ENCODE results near the gene BCOR. TPM values are rescaled to one million over a fixed set of nuclear protein-coding genes. Genes with fewer than 3 reads are reported as not detected.

Gene BCOR
- total RNA-seq, 4 donors from 2014 or later: 19.8 to 32.2 (median 26.0) TPM

DNA sequence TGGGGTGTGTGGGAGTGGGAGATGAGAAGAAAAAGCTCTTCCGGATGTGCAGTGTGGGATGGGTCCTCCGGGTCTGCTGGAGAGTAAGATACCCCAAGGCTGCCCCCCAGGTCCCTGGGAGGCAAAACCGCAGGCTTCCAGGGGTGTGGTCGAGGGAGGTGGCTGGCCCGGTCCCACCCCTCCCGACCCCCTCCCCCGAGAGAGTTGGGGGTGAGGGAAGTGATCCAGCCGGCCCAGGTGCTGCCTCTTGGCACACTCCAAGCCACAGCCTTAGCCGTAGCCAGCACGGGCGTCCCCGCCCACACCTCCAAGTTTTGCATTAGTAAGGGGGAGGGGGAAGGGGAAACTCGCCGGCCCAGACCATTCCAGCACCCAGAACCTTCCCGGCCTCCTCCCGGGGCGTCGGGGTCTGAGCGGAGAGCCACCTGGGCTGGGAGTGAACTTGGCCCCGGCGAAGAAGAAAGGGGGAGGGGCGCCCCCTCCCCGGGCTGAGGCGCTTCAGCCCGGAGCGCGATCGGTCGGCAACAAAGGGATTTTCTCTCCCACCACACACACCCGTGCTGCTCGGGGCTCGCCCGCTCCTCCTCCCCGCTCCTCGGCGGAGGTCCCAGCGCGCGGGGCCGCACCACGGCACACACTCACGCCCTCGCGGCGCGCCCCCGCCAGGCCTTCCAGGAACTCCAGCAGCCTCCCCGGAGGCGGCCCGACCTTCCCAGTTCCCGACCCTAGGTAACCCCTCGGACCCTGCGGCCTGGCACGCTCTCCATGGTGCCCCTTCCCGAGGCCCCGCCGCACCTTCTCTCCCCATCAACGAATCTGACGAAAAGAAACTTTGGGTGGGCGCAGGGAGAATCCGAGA, 14.4 kb downstream of the BCOR start:
- no peaks in the 10 kb centered on the region for H3K9me3 ChIP-seq
- no peaks in the 10 kb centered on the region for H3K36me3 ChIP-seq
- DNase-seq: peak in 2 of 3 donors; percentile 38 to 58
- TF ChIP-seq, protein P1, sequence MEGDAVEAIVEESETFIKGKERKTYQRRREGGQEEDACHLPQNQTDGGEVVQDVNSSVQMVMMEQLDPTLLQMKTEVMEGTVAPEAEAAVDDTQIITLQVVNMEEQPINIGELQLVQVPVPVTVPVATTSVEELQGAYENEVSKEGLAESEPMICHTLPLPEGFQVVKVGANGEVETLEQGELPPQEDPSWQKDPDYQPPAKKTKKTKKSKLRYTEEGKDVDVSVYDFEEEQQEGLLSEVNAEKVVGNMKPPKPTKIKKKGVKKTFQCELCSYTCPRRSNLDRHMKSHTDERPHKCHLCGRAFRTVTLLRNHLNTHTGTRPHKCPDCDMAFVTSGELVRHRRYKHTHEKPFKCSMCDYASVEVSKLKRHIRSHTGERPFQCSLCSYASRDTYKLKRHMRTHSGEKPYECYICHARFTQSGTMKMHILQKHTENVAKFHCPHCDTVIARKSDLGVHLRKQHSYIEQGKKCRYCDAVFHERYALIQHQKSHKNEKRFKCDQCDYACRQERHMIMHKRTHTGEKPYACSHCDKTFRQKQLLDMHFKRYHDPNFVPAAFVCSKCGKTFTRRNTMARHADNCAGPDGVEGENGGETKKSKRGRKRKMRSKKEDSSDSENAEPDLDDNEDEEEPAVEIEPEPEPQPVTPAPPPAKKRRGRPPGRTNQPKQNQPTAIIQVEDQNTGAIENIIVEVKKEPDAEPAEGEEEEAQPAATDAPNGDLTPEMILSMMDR (IDR thresholded peaks at IDR 0.05): no peak
- TF ChIP-seq POLR2A (IDR thresholded peaks at IDR 0.05): no peak
- H3K27ac ChIP-seq: peak overlapping the region in 2 of 4 donors; percentile 19 to 57
- no peaks in the 10 kb centered on the region for H3K27me3 ChIP-seq
- H3K4me3 ChIP-seq: peak overlapping the region; percentile 30 to 47 (median 44)
- peaks cover 0 to 45% (median 5%) of the 10 kb centered on the region in 4 donors for H3K4me1 ChIP-seq

DNA sequence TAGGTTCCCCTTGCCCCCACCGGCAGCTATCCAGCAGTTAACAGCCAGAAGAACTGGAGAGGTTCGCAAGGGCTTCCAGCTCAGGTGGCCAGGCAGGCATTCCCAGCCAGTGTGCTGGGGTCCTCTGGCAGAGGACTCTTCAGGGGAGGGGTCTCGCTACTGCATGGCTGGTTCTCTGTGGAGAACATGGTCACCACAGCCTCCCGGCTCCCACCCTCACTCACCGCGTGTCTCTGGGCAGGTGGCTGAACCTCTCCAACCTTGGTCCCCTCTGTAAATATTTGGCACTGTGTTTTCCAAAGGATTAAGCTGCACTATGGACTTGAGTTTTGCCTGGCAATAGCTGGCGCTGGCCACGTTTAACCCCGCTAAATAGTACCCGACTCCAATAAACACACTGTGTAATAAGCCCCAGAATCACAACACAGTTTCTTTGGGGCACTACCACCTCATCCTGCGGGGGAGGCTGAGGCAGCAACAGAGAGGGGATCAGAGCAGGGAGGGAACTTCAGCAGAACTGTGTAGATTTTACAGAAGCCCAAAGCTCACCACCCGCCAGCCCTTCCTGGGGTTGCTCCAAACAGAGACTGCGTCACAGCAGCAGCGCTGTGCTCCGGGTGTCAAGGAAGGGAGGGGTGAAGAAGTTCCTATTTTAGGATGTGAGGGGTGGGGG, 15.2 kb downstream of the BCOR start:
- Histone ChIP-seq H3K4me1 (peaks cover 0 to 40% (median 5%) of the 10 kb centered on the region in 4 donors), H3K27me3 (no peaks in the 10 kb centered on the region), H3K4me3 (peak overlapping the region in 2 of 4 donors; percentile 44 to 47), H3K36me3 (no peaks in the 10 kb centered on the region), H3K27ac (peak overlapping the region in 1 of 4 donors; percentile 57), H3K9me3 (no peaks in the 10 kb centered on the region)
- TF ChIP-seq POLR2A (IDR thresholded peaks at IDR 0.05): no peak
- TF ChIP-seq, protein P1 (IDR thresholded peaks at IDR 0.05): no peak
- DNase-seq: no peak

DNA sequence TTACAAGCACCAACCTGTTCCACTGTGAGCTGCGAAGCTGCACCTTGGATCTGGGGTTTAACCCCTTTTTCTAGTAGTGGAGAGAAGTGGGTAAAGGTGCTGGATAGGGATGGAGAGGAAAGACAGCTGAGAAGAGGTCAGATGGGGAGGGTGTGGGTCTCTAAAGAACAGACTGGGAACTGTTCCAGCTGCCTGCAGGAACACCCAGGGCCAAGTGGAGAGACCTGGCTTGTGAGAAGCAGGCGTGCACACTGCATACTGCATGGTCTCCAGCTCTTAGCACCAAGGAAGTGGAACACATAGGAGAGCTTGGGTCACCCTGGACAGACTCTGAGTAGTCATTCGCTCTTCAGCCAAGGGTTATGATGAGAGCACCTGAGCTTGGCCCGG, 16.1 kb downstream of the BCOR start:
- TF ChIP-seq POLR2A (IDR thresholded peaks at IDR 0.05): no peak
- TF ChIP-seq, protein P1 (IDR thresholded peaks at IDR 0.05): no peak
- Histone ChIP-seq H3K4me3 (no peak overlapping the region), H3K9me3 (no peaks in the 10 kb centered on the region), H3K27me3 (no peaks in the 10 kb centered on the region), H3K4me1 (peaks cover 0 to 40% (median 5%) of the 10 kb centered on the region in 4 donors), H3K27ac (no peak overlapping the region), H3K36me3 (no peaks in the 10 kb centered on the region)
- no peak for DNase-seq

DNA sequence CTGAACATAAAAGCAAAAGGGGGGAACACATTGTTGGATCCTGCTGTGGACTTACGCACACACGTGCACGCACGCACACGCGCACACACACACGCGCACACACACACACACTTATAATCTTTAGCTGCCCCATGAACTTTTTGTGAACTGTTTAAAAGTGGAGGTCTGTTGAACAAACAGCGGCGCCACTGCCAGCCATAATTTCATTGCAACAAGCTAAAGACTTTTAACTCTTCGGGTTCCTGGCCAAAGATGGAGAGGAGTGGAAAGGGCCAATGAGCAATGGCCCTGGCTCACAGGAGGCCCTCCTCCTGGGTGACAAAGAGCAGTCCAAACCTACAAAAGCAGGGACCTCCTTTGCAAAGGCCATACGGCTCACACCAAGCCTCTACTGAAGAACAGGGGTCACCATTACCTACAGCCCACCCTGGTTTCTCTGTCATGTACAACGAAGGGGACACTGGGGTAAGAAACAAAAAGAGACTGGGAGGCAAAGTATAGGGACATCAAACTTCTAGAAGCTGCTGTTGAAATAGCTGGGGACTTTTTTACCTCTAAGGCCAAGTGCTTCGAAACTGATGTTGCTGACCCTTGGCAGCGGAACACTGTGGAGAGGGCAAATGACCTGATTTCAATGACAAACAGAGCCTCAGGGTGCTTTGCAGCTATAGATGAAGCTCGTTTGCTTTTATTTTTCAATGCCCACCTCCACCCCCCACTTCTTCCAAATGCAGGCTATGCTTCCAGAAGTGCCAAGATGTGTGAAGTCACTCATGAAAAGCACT, 16.7 kb downstream of the BCOR start:
- no peak for TF ChIP-seq POLR2A (IDR thresholded peaks at IDR 0.05)
- TF ChIP-seq, protein P1 (IDR thresholded peaks at IDR 0.05): no peak
- Histone ChIP-seq H3K9me3 (no peaks in the 10 kb centered on the region), H3K36me3 (no peaks in the 10 kb centered on the region), H3K27ac (no peak overlapping the region), H3K27me3 (no peaks in the 10 kb centered on the region), H3K4me3 (no peak overlapping the region), H3K4me1 (peaks cover 0 to 40% (median 5%) of the 10 kb centered on the region in 4 donors)
- no peak for DNase-seq

DNA sequence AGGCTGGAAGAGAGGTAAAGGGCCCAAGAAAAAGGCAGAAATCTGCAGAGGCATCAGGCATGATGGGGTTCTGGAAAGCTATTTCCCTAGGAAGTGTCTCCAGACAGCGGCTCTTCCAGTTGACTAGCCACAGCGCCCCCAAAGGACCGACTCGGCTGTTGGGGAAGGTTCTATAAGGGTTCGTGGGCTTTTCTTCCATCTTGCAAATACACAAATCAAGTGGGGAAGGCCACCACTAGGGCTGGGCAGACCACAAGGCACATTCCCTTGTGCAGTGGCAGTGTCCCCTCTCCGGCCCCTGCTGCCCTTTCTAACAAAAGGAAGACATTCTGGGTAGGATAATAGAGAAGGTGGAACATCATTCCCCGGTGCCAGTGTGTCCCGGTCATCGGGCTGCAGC, 18.2 kb downstream of the BCOR start:
- peaks cover 0 to 8% (median 0%) of the 10 kb centered on the region in 3 donors for H3K36me3 ChIP-seq
- no peak overlapping the region for H3K27ac ChIP-seq
- DNase-seq: no peak
- H3K27me3 ChIP-seq: no peaks in the 10 kb centered on the region
- peak overlapping the region in 1 of 4 donors; percentile 3 for H3K4me3 ChIP-seq
- no peak for TF ChIP-seq POLR2A (IDR thresholded peaks at IDR 0.05)
- TF ChIP-seq, protein P1 (IDR thresholded peaks at IDR 0.05): no peak
- peaks cover 0 to 26% (median 2%) of the 10 kb centered on the region in 4 donors for H3K4me1 ChIP-seq
- H3K9me3 ChIP-seq: no peaks in the 10 kb centered on the region
